T-cell (primary cell): ENCODE data around the gene FLACC1. TPM values are rescaled to one million over a fixed set of nuclear protein-coding genes. Genes with fewer than 3 reads are reported as not detected.

Source experiments
- ATAC-seq, 4 experiments: fragments of 200-7000 bp in 3 of 4; fragments of 150-1000 bp in 1 of 4; cut with Tn5 transposase; replicated peaks in 1 of 4; 1 replicate in 3 of 4; 2 replicates in 1 of 4; pipeline ENCODE4 v1.10.0; 2021; ENCODE audit warnings: moderate library complexity in 3 of 4, mild to moderate bottlenecking in 2 of 4, moderate number of reproducible peaks in 1 of 4
- CTCF ChIA-PET, 2 donors: fragments of 300-600 bp; sonication (Branson Sonifier 250); formaldehyde crosslinking; loops; one replicate each; lab custom pipeline; 2022; ENCODE audit warnings: antibody characterized with exemption in 2 of 2; lab: Charles Lee
- POLR2A ChIA-PET, 2 donors: fragments of 300-600 bp; sonication (Branson Sonifier 250); formaldehyde crosslinking; loops; one replicate each; lab custom pipeline; 2022; ENCODE audit warnings: antibody characterized with exemption in 2 of 2; lab: Charles Lee
- DNase-seq, 35 experiments: peaks; one replicate each; pipeline versions ENCODE4 v3.0.0 to v3.0.0-alpha.2; 2013 to 2023
- H3K27ac ChIP-seq: one replicate; pipeline ENCODE4 v1.5.1; 2013; ENCODE audit warnings: low read length
- H3K27me3 ChIP-seq, 2 experiments: replicated peaks in 1 of 2; 1 replicate in 1 of 2; 2 replicates in 1 of 2; pipeline versions ENCODE4 v1.6.1 to v1.7.0; 2013; ENCODE audit warnings: low read length in 1 of 2, mixed read lengths in 1 of 2; ENCODE audit not compliant: control insufficient read depth in 2 of 2, insufficient read depth in 2 of 2; ENCODE audit errors: extremely low read depth in 1 of 2
- H3K36me3 ChIP-seq, 2 donors: 1 replicate in 1 of 2; 2 replicates in 1 of 2; pipeline versions ENCODE4 v1.6.1 to v1.7.0; 2013; ENCODE audit warnings: low read length in 1 of 2; ENCODE audit not compliant: control insufficient read depth in 2 of 2, insufficient read depth in 1 of 2; ENCODE audit errors: extremely low read depth in 1 of 2
- H3K4me1 ChIP-seq, 2 experiments: 1 replicate in 1 of 2; 2 replicates in 1 of 2; pipeline versions ENCODE4 v1.6.1 to v1.7.0; 2013; ENCODE audit warnings: low read length in 2 of 2, mixed read lengths in 1 of 2; ENCODE audit not compliant: insufficient read depth in 2 of 2, control insufficient read depth in 1 of 2; ENCODE audit errors: extremely low read depth in 1 of 2
- H3K4me3 ChIP-seq, 2 donors: 1 replicate in 1 of 2; 2 replicates in 1 of 2; pipeline versions ENCODE4 v1.5.1 to v1.7.0; 2013; ENCODE audit warnings: mild to moderate bottlenecking in 2 of 2, low read length in 1 of 2, moderate library complexity in 1 of 2; ENCODE audit not compliant: control insufficient read depth in 1 of 2; ENCODE audit errors: extremely low read depth in 1 of 2
- H3K9me3 ChIP-seq: 2 replicates; pipeline ENCODE4 v1.7.0; 2013
- H3K27ac Mint-ChIP-seq, 2 donors: one replicate each; pipeline ENCODE4 v1.8.0; 2020 to 2021; ENCODE audit warnings: mild to moderate bottlenecking in 2 of 2, mixed read lengths in 2 of 2
- H3K27me3 Mint-ChIP-seq, 2 donors: one replicate each; pipeline ENCODE4 v1.8.0; 2021 to 2022; ENCODE audit warnings: mixed read lengths in 2 of 2
- H3K36me3 Mint-ChIP-seq: one replicate; pipeline ENCODE4 v1.8.0; 2021; ENCODE audit warnings: mixed read lengths
- H3K4me1 Mint-ChIP-seq, 3 donors: one replicate each; pipeline ENCODE4 v1.8.0; 2020 to 2022; ENCODE audit warnings: mixed read lengths in 3 of 3, mild to moderate bottlenecking in 1 of 3
- H3K4me3 Mint-ChIP-seq, 3 donors: one replicate each; pipeline ENCODE4 v1.8.0; 2020 to 2022; ENCODE audit warnings: mild to moderate bottlenecking in 3 of 3, mixed read lengths in 3 of 3, moderate library complexity in 3 of 3
- H3K9me3 Mint-ChIP-seq, 3 donors: one replicate each; pipeline ENCODE4 v1.8.0; 2020 to 2022; ENCODE audit warnings: mixed read lengths in 3 of 3
- WGBS: methylation state at CpG from one replicate; pipeline ENCODE4 v1.1.5; 2013; ENCODE audit warnings: missing lambda C conversion rate; ENCODE audit not compliant: insufficient coverage; 5-methylcytosine and 5-hydroxymethylcytosine counted together
- total RNA-seq, 35 experiments: library from RNA in 6 of 35; stranded (reverse) in 6 of 35; fragments of 120-200 nt in 1 of 35; gene quantifications; one replicate each; pipeline versions ENCODE4 v1.2.1 to v1.2.4 and lab custom pipeline; 2013 to 2026

FLACC1 gene
- total RNA-seq, 5 donors from 2014 or later (not counting 1 experiment from before 2014, with no cell fraction given), result 5.3 to 8.4 (median 6.5) TPM

GRCh38 chr2:201322772-201323171 is 34.4 kb downstream of the FLACC1 start:
- H3K27ac Mint-ChIP-seq, result no peak overlapping the region
- Histone ChIP-seq H3K36me3 (no peaks in the 10 kb centered on the region), H3K4me1 (no peaks in the 10 kb centered on the region), H3K9me3 (peaks cover 2% of the 10 kb centered on the region), H3K27me3 (no peaks in the 10 kb centered on the region), H3K4me3 (no peak overlapping the region), H3K27ac (no peak overlapping the region)
- no peak overlapping the region for H3K4me3 Mint-ChIP-seq
- POLR2A ChIA-PET, result no interaction called here
- ATAC-seq (no peak), DNase-seq (no peak)
- peaks cover 11 to 68% (median 44%) of the 10 kb centered on the region in 3 donors for H3K9me3 Mint-ChIP-seq
- no peaks in the 10 kb centered on the region for H3K4me1 Mint-ChIP-seq
- no peaks in the 10 kb centered on the region for H3K27me3 Mint-ChIP-seq
- H3K36me3 Mint-ChIP-seq, result peaks cover 77% of the 10 kb centered on the region
- CTCF ChIA-PET, result interaction anchor here in 1 of 2 donors (0.9 kb wide), 1 partner anchor 9 kb away, joined by 3 read pairs; no protein-coding TSS in a partner anchor

- ChIA-PET POLR2A (no interaction called here), CTCF (no interaction called here)
- Histone ChIP-seq H3K27me3 (no peaks in the 10 kb centered on the region), H3K4me3 (no peak overlapping the region), H3K27ac (no peak overlapping the region), H3K9me3 (peaks cover 2% of the 10 kb centered on the region), H3K36me3 (no peaks in the 10 kb centered on the region), H3K4me1 (no peaks in the 10 kb centered on the region)
- no peaks in the 10 kb centered on the region for H3K27me3 Mint-ChIP-seq
- no peaks in the 10 kb centered on the region for H3K4me1 Mint-ChIP-seq
- peaks cover 84% of the 10 kb centered on the region for H3K36me3 Mint-ChIP-seq
- peaks cover 11 to 66% (median 41%) of the 10 kb centered on the region in 3 donors for H3K9me3 Mint-ChIP-seq
- H3K4me3 Mint-ChIP-seq, result no peak overlapping the region
- DNase-seq (no peak), ATAC-seq (no peak)
- WGBS, result 87% methylated on average over 4 of the region's 4 CpGs
- no peak overlapping the region for H3K27ac Mint-ChIP-seq
Observed at GRCh38 chr2:201320701-201321100, 36.4 kb downstream of the FLACC1 start.

GRCh38 chr2:201320257-201320656 is 36.9 kb downstream of the FLACC1 start:
- H3K27ac Mint-ChIP-seq, result no peak overlapping the region
- no peaks in the 10 kb centered on the region for H3K27me3 ChIP-seq
- H3K27ac ChIP-seq, result no peak overlapping the region
- H3K9me3 Mint-ChIP-seq, result peaks cover 11 to 66% (median 43%) of the 10 kb centered on the region in 3 donors
- H3K36me3 Mint-ChIP-seq, result peaks cover 84% of the 10 kb centered on the region
- H3K4me1 ChIP-seq, result no peaks in the 10 kb centered on the region
- DNase-seq (no peak), ATAC-seq (no peak)
- no peak overlapping the region for H3K4me3 ChIP-seq
- ChIA-PET POLR2A (no interaction called here), CTCF (no interaction called here)
- no peaks in the 10 kb centered on the region for H3K36me3 ChIP-seq
- H3K4me1 Mint-ChIP-seq, result no peaks in the 10 kb centered on the region
- H3K9me3 ChIP-seq, result peaks cover 2% of the 10 kb centered on the region
- H3K27me3 Mint-ChIP-seq, result no peaks in the 10 kb centered on the region
- WGBS, result 96% methylated on average over 4 of the region's 4 CpGs
- H3K4me3 Mint-ChIP-seq, result no peak overlapping the region

- ATAC-seq (no peak), DNase-seq (no peak)
- Histone ChIP-seq H3K27ac (no peak overlapping the region), H3K27me3 (no peaks in the 10 kb centered on the region), H3K36me3 (no peaks in the 10 kb centered on the region), H3K9me3 (peaks cover 2% of the 10 kb centered on the region), H3K4me1 (no peaks in the 10 kb centered on the region), H3K4me3 (no peak overlapping the region)
- H3K27ac Mint-ChIP-seq, result no peak overlapping the region
- CTCF ChIA-PET, result no interaction called here
- peaks cover 11 to 67% (median 50%) of the 10 kb centered on the region in 3 donors for H3K9me3 Mint-ChIP-seq
- H3K4me1 Mint-ChIP-seq, result no peaks in the 10 kb centered on the region
- no peak overlapping the region for H3K4me3 Mint-ChIP-seq
- no peaks in the 10 kb centered on the region for H3K27me3 Mint-ChIP-seq
- H3K36me3 Mint-ChIP-seq, result peaks cover 86% of the 10 kb centered on the region
- WGBS, result 100% methylated on average over 1 of the region's 2 CpGs
- POLR2A ChIA-PET, result no interaction called here
Observed at GRCh38 chr2:201319511-201319910, 37.6 kb downstream of the FLACC1 start.

- POLR2A ChIA-PET, result no interaction called here
- peaks cover 5 to 64% (median 25%) of the 10 kb centered on the region in 3 donors for H3K9me3 Mint-ChIP-seq
- ATAC-seq, result no peak
Observed at GRCh38 chr2:201313362-201313761, 43.8 kb downstream of the FLACC1 start.

GRCh38 chr2:201308914-201309313 is 48.2 kb downstream of the FLACC1 start:
- CTCF ChIA-PET, result no interaction called here
- DNase-seq (no peak), ATAC-seq (no peak)
- H3K36me3 ChIP-seq, result peaks cover 0 to 4% of the 10 kb centered on the region in 2 donors
- H3K4me3 Mint-ChIP-seq, result no peak overlapping the region
- no peaks in the 10 kb centered on the region for H3K27me3 Mint-ChIP-seq
- H3K36me3 Mint-ChIP-seq, result peaks cover 81% of the 10 kb centered on the region
- no peak overlapping the region for H3K27ac ChIP-seq
- H3K27ac Mint-ChIP-seq, result no peak overlapping the region
- no peaks in the 10 kb centered on the region for H3K9me3 ChIP-seq
- H3K4me3 ChIP-seq, result no peak overlapping the region
- no CpG with 5 or more reads among the region's 3 CpGs for WGBS
- no peaks in the 10 kb centered on the region for H3K27me3 ChIP-seq
- H3K4me1 ChIP-seq, result no peaks in the 10 kb centered on the region
- H3K4me1 Mint-ChIP-seq, result no peaks in the 10 kb centered on the region
- peaks cover 5 to 44% (median 6%) of the 10 kb centered on the region in 3 donors for H3K9me3 Mint-ChIP-seq
- POLR2A ChIA-PET, result interaction anchor here in 1 of 2 donors (0.5 kb wide), 1 partner anchor 112 kb away, joined by 3 read pairs; no protein-coding TSS in a partner anchor

More at GRCh38 chr2:201313362-201313761, 43.8 kb downstream of the FLACC1 start:
- DNase-seq, result no peak
- CTCF ChIA-PET, result interaction anchor here in 1 of 2 donors (0.6 kb wide), 1 partner anchor 21 kb away, joined by 4 read pairs; no protein-coding TSS in a partner anchor
- Histone ChIP-seq H3K36me3 (peaks cover 0 to 4% of the 10 kb centered on the region in 2 donors), H3K9me3 (no peaks in the 10 kb centered on the region), H3K4me1 (no peaks in the 10 kb centered on the region), H3K4me3 (no peak overlapping the region), H3K27ac (no peak overlapping the region), H3K27me3 (no peaks in the 10 kb centered on the region)
- 94% methylated on average over 3 of the region's 5 CpGs for WGBS
- H3K4me1 Mint-ChIP-seq, result no peaks in the 10 kb centered on the region
- H3K36me3 Mint-ChIP-seq, result peaks cover 92% of the 10 kb centered on the region
- no peak overlapping the region for H3K4me3 Mint-ChIP-seq
- no peaks in the 10 kb centered on the region for H3K27me3 Mint-ChIP-seq
- H3K27ac Mint-ChIP-seq, result no peak overlapping the region
